ENCODE measurements around the gene MYO9B.

Gene MYO9B

GRCh38 chr19:17211547-17212446 is 136.2 kb downstream of the MYO9B start:
- Mint-ChIP-seq H3K4me1 (peaks cover 14% of the 10 kb centered on the region), H3K9me3 (no peaks in the 10 kb centered on the region), H3K27ac (no peak overlapping the region), H3K4me3 (no peak overlapping the region), H3K27me3 (no peaks in the 10 kb centered on the region), H3K36me3 (peaks cover 12% of the 10 kb centered on the region)

- no peaks in the 10 kb centered on the region for H3K9me3 Mint-ChIP-seq
- H3K4me1 Mint-ChIP-seq: peaks cover 14% of the 10 kb centered on the region
- peaks cover 13% of the 10 kb centered on the region for H3K36me3 Mint-ChIP-seq
- no peak overlapping the region for H3K4me3 Mint-ChIP-seq
- no peaks in the 10 kb centered on the region for H3K27me3 Mint-ChIP-seq
- peak overlapping the region; percentile 51 for H3K27ac Mint-ChIP-seq
Measured at GRCh38 chr19:17213334-17213733, 137.8 kb downstream of the MYO9B start.

- Mint-ChIP-seq H3K4me1 (peaks cover 15% of the 10 kb centered on the region), H3K27ac (peak overlapping the region; percentile 99), H3K4me3 (peak overlapping the region; percentile 95), H3K27me3 (no peaks in the 10 kb centered on the region), H3K36me3 (peaks cover 14% of the 10 kb centered on the region), H3K9me3 (no peaks in the 10 kb centered on the region)
Measured at GRCh38 chr19:17214508-17215126, 139.0 kb downstream of the MYO9B start.

GRCh38 chr19:17215127-17215971 is 139.8 kb downstream of the MYO9B start, which contains the start of gene USE1:
TSS of gene USE1 (plus strand) at chr19:17215357. CDS start at chr19:17215406, 49 bp downstream.
- peak within 1 kb of the TSS; percentile 99 for H3K27ac Mint-ChIP-seq
- peak within 1 kb of the TSS; percentile 95 for H3K4me3 Mint-ChIP-seq
- H3K4me1 Mint-ChIP-seq: peaks cover 15% of the 10 kb centered on the region
- no peaks in the 10 kb centered on the region for H3K27me3 Mint-ChIP-seq
- no peaks in the 10 kb centered on the region for H3K9me3 Mint-ChIP-seq
- H3K36me3 Mint-ChIP-seq: peaks cover 14% of the 10 kb centered on the region

DNA sequence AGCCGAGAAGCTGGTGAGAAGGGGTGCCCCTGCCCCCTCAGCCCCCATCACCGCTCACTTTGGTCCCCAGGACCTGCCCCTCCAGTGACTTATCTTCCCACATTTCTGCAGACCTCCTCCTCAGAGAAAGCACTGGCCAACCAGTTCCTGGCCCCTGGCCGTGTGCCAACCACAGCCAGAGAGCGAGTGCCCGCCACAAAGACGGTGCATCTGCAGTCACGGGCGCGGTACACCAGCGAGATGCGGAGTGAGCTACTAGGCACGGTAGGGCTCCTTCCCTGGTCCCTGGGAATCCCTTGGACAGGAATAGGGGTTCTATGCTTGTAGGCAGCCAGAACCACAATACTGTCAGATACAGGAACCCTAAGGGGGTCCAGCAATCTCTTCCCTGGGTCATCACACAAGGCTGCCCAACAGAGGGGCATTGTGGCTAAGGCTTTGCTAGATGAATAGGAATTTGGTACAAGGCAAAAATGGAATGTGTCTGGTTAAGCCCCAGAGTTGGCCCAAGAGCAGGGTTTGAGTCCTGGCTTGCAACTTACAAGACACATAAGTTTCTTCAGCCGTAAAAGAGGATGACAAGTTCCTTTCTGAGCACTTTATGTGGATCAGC is 140.6 kb downstream of the MYO9B start:
- peaks cover 15% of the 10 kb centered on the region for H3K4me1 Mint-ChIP-seq
- no peaks in the 10 kb centered on the region for H3K27me3 Mint-ChIP-seq
- H3K27ac Mint-ChIP-seq: peak overlapping the region; percentile 65
- H3K4me3 Mint-ChIP-seq: peak overlapping the region; percentile 95
- no peaks in the 10 kb centered on the region for H3K9me3 Mint-ChIP-seq
- H3K36me3 Mint-ChIP-seq: peaks cover 14% of the 10 kb centered on the region

GRCh38 chr19:17219286-17219685 is 143.7 kb downstream of the MYO9B start:
- Mint-ChIP-seq H3K4me3 (no peak overlapping the region), H3K27ac (no peak overlapping the region), H3K9me3 (no peaks in the 10 kb centered on the region), H3K27me3 (no peaks in the 10 kb centered on the region), H3K36me3 (peaks cover 12% of the 10 kb centered on the region), H3K4me1 (peaks cover 15% of the 10 kb centered on the region)

DNA sequence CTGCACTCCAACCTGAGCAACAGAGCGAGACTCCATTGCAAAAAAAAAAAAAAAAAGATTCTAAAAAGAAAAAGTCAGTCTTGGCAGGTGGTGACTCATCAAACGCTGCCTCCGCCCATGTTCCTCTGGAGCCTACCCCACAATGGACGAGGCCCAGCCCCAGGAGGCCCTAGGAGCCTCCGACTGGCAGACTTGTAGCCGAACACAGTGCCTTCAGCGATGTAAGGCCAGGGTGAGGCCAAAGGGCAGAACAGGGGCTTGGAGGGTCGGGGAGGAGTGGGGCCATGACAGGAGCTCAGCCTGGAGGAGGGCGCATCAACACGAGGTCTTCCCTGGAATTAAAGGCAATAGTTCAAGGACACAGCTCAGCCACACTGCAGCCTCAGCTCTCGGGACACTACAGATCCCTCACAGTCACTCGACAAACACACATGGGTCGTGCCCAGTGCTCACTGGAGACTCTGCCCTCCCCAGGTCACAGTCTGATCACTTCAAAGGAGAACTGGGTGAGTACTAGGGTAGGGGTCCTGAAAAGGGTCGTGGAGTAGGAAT is 144.7 kb downstream of the MYO9B start:
- Mint-ChIP-seq H3K4me3 (no peak overlapping the region), H3K27me3 (no peaks in the 10 kb centered on the region), H3K9me3 (no peaks in the 10 kb centered on the region), H3K36me3 (peaks cover 9% of the 10 kb centered on the region), H3K27ac (no peak overlapping the region), H3K4me1 (peaks cover 7% of the 10 kb centered on the region)

- Mint-ChIP-seq H3K27ac (no peak overlapping the region), H3K9me3 (no peaks in the 10 kb centered on the region), H3K36me3 (no peaks in the 10 kb centered on the region), H3K4me3 (peak overlapping the region; percentile 36), H3K27me3 (no peaks in the 10 kb centered on the region), H3K4me1 (peaks cover 4% of the 10 kb centered on the region)
Measured at GRCh38 chr19:17225053-17225452, 149.5 kb downstream of the MYO9B start.

DNA sequence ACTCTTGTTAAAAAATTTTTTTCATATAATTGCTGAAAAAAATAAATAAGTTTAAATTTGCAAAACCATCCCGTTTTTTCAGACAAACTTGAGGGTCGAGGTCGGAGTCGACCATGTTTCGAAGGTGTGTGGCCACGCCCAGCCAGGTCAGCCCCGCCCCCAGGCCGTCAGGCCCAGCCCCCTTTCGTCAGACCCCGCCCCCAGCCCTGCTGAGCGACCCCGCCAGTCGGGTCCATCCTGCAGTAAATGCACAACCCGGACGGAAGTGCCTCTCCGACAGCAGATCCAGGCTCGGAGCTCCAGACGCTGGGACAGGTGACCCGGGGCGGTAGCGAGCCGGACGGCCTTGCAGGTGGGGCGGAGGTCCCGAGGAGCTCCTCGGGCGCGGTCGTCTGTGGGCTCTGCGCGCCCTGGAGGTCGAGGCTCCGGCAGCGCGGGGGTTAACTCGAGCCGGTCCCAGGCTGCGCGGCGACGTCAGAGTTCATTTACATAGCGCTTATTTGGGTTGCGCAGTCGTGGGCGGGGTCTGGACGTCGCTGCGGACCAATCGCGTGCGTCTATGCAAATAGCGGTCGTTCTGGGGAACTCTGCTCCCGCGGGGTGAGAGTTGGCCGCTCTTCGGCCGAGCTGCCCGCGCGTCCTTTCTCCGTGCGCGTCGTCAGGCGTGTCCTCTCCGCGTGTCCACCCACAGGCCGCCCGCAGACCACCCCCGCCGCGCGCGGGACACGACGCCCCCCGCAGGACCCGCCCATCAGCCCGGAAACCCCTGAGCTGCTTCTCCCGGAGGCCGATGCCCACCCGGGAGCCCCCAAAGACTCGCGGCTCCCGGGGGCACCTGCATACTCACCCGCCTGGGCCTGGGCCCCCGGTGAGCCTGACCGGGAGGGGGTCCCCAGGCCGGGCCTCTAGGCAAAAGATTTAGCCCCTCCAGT is 150.7 kb downstream of the MYO9B start, which contains the start of gene OCEL1:
Gene OCEL1, plus strand, starts transcription at position 225 of the 932 bp plus-strand sequence. Its CDS starts 22 bp downstream, at position 247.
- H3K27me3 Mint-ChIP-seq: no peaks in the 10 kb centered on the region
- H3K4me1 Mint-ChIP-seq: peaks cover 4% of the 10 kb centered on the region
- no peaks in the 10 kb centered on the region for H3K9me3 Mint-ChIP-seq
- peak within 1 kb of the TSS; percentile 82 for H3K27ac Mint-ChIP-seq
- H3K4me3 Mint-ChIP-seq: peak within 1 kb of the TSS; percentile 86
- H3K36me3 Mint-ChIP-seq: no peaks in the 10 kb centered on the region

GRCh38 chr19:17227798-17228367 is 152.3 kb downstream of the MYO9B start:
- no peaks in the 10 kb centered on the region for H3K27me3 Mint-ChIP-seq
- no peaks in the 10 kb centered on the region for H3K36me3 Mint-ChIP-seq
- H3K4me1 Mint-ChIP-seq: peaks cover 4% of the 10 kb centered on the region
- H3K27ac Mint-ChIP-seq: peak overlapping the region; percentile 35
- H3K4me3 Mint-ChIP-seq: peak overlapping the region; percentile 30
- H3K9me3 Mint-ChIP-seq: no peaks in the 10 kb centered on the region

GRCh38 chr19:17229890-17230289 is 154.3 kb downstream of the MYO9B start:
- H3K9me3 Mint-ChIP-seq: no peaks in the 10 kb centered on the region
- peaks cover 15% of the 10 kb centered on the region for H3K4me1 Mint-ChIP-seq
- H3K36me3 Mint-ChIP-seq: no peaks in the 10 kb centered on the region
- H3K27ac Mint-ChIP-seq: no peak overlapping the region
- no peak overlapping the region for H3K4me3 Mint-ChIP-seq
- H3K27me3 Mint-ChIP-seq: no peaks in the 10 kb centered on the region

- H3K27me3 Mint-ChIP-seq: no peaks in the 10 kb centered on the region
- H3K36me3 Mint-ChIP-seq: no peaks in the 10 kb centered on the region
- H3K27ac Mint-ChIP-seq: no peak overlapping the region
- no peaks in the 10 kb centered on the region for H3K9me3 Mint-ChIP-seq
- H3K4me3 Mint-ChIP-seq: no peak overlapping the region
- H3K4me1 Mint-ChIP-seq: peaks cover 11% of the 10 kb centered on the region
Measured at GRCh38 chr19:17232258-17232657, 156.7 kb downstream of the MYO9B start.

- Mint-ChIP-seq H3K4me1 (peaks cover 15% of the 10 kb centered on the region), H3K36me3 (no peaks in the 10 kb centered on the region), H3K4me3 (peak overlapping the region; percentile 84), H3K27ac (peak overlapping the region; percentile 80), H3K27me3 (no peaks in the 10 kb centered on the region), H3K9me3 (no peaks in the 10 kb centered on the region)
Measured at GRCh38 chr19:17234911-17235299, 159.3 kb downstream of the MYO9B start.

Measured in activated naive CD4-positive, alpha-beta T cell treated with anti-CD3 and anti-CD28 coated beads, Interleukin-2, amount 50 U/mL, for 24 hours (primary cell).